Measurements from ENCODE around the gene VRK3.
"Not testable (repeated sequence)": the region's sequence is repeated elsewhere in the genome, so short reads cannot be mapped to it uniquely, and the experiment has no call there.

Gene VRK3

GRCh38 chr19:49987159-49987698, 37.9 kb downstream of the VRK3 start:
- DNase-seq (ENCODE audit: low read depth) = peak; percentile 65

GRCh38 chr19:49986354-49986753, 38.8 kb downstream of the VRK3 start:
- no peak for DNase-seq (ENCODE audit: low read depth)

GRCh38 chr19:49985871-49986270, 39.3 kb downstream of the VRK3 start:
- DNase-seq (ENCODE audit: low read depth) = no peak

GRCh38 chr19:49984491-49984890, 40.7 kb downstream of the VRK3 start:
- no peak for DNase-seq (ENCODE audit: low read depth)

DNA sequence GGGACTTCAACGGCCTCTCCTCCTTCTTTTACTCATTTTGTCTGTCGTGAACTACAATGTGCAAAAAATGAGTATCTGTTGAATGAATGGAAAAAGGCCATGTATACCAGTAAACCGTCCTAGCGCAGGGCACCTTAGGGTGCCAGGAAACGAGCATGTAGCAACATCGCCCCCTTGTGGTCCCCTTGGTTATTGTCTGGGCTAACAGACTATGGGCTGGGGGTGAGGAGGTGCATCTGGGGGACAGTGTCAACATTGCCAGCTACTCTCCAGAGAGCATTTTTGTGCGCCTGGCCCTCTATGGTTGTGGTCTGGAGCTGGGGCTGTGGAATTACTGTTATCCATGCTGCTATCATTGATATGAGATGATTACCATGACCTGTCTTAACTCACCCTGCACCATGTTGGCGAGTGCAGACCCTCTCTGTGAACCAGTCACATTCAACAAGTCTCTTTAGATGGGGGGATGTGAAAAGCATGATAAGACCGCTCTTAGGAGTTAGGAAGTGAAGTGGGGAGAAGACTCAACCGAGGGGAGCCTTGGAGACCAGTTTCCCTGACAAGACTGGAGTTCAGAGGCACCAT, 41.4 kb downstream of the VRK3 start:
- DNase-seq (ENCODE audit: low read depth) = no peak

- DNase-seq (ENCODE audit: low read depth) = no peak
Measured at GRCh38 chr19:49981603-49982593, 43.3 kb downstream of the VRK3 start.

DNA sequence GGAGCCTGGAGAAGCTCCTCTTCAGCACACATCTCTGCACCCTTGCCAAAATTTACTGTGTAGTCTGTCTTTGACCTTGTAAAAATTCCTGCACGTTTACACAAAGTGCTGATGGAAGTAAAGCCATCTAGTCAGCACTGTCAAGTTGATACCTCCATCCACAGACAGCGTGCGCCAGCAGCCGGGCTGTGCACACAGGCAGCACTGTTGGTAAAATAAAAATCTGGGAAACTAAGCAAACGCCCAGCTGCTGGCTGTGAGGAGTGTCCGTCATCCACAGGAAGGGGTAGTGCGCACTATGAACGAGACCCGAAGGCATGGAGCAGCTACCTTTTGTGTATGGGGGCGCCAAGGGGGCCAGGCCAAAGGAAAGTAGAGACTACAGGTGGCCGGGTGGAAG, 46.8 kb downstream of the VRK3 start:
- DNase-seq (ENCODE audit: low read depth) = no peak

- DNase-seq (ENCODE audit: low read depth) = no peak
Measured at GRCh38 chr19:49977881-49978280, 47.3 kb downstream of the VRK3 start.

- DNase-seq (ENCODE audit: low read depth) = no peak
Measured at GRCh38 chr19:49977076-49977475, 48.1 kb downstream of the VRK3 start.

- no peak for DNase-seq (ENCODE audit: low read depth)
Measured at GRCh38 chr19:49976496-49976895, 48.7 kb downstream of the VRK3 start.

DNA sequence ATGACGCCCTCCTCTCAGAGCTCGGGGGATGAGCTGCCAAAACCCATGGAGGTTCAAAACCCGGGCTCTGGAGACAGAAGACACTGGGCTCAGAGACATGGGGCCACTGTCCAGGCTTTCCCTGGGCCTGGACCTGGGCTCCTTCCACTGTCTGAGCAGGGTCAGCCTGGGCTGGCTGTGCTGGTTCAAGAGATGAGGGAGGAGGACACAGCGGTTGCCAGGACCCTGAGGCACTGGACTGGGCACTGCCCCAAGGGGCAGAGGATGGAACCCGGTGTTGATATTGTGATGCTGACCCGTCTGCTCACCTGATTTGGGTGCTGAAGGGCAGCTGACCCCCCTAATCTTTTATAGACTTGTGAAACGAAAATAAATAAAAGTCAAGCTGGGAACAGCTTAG, 50.1 kb downstream of the VRK3 start:
- no peak for DNase-seq (ENCODE audit: low read depth)

DNA sequence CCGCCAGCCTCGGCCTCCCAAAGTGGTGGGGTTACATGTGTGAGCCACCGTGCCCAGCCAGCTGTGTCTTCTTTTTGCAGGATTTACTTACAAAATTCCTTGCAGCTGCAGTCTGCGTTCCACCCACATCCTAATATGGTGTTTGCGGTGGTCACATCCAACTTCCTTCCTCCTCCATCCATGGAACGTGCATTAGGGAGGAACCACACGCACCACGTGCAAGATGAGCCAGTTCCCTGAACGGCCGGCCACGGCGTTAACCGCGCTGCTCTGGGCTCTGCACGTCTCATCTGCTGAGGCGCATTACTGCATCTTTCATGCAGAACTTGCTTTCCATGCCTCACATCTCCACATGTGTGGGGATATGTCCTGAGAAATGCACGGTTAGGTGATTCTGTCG, 51.2 kb downstream of the VRK3 start:
- no peak for DNase-seq (ENCODE audit: low read depth)

- DNase-seq (ENCODE audit: low read depth) = no peak
Measured at GRCh38 chr19:49972841-49973240, 52.3 kb downstream of the VRK3 start.

DNA sequence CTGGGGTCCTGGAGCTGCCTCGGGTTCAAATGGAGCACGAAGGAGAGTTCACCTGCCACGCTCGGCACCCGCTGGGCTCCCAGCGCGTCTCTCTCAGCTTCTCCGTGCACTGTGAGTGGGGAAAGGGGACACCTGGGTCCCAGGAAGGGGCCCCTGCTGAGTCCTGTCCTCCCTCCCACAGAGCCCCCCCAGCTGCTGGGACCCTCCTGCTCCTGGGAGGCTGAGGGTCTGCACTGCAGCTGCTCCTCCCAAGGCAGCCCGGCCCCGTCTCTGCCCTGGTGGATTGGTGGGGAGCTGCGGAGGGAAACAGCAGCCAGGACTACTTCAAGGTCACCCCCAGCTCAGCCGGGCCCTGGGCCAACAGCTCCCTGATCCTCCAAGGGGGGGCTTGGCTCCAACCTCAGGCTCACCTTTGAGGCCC, 53.2 kb downstream of the VRK3 start:
- DNase-seq (ENCODE audit: low read depth) = no peak

DNA sequence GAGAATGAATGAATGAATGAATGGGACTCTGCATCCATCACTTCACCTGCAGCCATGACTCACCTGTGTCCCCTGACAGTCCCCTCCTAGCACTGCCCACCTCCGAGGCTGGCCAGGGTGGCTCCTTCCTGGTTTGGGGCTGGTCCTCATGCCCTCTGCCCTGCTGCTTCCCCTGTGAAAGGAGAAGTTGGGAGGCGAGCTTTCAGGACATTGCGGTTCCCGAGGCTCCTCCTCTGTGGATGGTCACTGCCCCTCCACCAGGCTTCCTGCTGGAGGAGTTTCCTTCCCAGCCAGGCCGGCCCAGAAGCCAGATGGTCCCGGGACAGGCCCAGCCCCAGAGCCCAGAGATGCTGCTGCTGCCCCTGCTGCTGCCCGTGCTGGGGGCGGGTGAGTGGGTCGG, 55.8 kb downstream of the VRK3 start:
- DNase-seq (ENCODE audit: low read depth) = not testable (repeated sequence)

GRCh38 chr19:49968279-49968922, 56.8 kb downstream of the VRK3 start:
- DNase-seq (ENCODE audit: low read depth) = no peak

- DNase-seq (ENCODE audit: low read depth) = not testable (repeated sequence)
Measured at GRCh38 chr19:49960980-49961379, 64.2 kb downstream of the VRK3 start, which contains the start of gene SIGLEC11. SIGLEC11 (minus strand) TSS chr19:49961172; CDS start chr19:49961081, 91 bp downstream.

DNA sequence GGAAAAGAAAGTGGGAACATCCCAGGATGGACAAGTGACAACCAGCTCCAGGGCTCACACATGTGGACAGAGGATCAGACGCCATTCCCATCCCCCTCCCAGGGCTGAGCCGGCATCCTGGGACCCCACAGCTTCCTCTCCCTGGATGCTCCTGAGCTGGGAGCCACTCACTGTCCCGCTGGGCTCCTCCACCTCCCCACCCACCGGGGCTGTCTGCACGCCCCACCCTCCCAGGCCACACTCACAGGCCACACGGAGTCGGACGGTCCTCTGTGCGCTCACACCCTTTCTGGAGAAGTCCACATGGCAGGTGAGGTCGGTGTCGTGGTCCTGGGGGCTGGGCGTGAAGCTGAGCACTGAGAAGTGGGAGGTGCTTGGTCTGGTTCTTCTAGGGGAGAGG, 65.3 kb downstream of the VRK3 start:
- DNase-seq (ENCODE audit: low read depth) = not testable (repeated sequence)

- not testable (repeated sequence) for DNase-seq (ENCODE audit: low read depth)
Measured at GRCh38 chr19:49958596-49958995, 66.6 kb downstream of the VRK3 start.

GRCh38 chr19:49958144-49958543, 67.0 kb downstream of the VRK3 start:
- DNase-seq (ENCODE audit: low read depth) = not testable (repeated sequence)

- no peak for DNase-seq (ENCODE audit: low read depth)
Measured at GRCh38 chr19:49957262-49957915, 67.8 kb downstream of the VRK3 start.

DNA sequence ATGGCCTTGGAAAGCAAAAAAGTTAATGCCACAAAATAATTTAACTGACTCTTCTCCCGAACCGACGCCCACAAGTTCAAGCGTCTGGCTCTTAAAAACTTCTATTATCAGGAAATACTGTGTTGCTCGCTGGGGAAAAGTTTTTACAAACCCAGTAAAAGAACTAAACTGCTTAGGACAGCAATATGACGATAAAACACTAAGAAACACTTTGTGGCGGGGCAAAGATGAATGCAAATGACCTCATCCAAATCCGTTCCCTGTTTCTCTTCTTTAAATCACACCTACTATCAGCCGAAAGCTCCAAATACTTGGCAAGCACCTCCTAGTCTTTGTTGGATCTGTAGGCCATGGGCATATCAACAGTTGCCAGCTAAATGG, 69.1 kb downstream of the VRK3 start:
- no peak for DNase-seq (ENCODE audit: low read depth)
